ENCODE results near the gene RORC.
"Not testable (repeated sequence)": the region's sequence is repeated elsewhere in the genome, so short reads cannot be mapped to it uniquely, and the experiment has no call there.

The RORC gene

GRCh38 chr1:151858886-151859665 lies 27.5 kb upstream of the RORC start (continued):
- TF ChIP-seq CSRNP3 (CRISPR knock-in tag; IDR thresholded peaks at IDR 0.05) = no peak

- TF ChIP-seq, protein P1, sequence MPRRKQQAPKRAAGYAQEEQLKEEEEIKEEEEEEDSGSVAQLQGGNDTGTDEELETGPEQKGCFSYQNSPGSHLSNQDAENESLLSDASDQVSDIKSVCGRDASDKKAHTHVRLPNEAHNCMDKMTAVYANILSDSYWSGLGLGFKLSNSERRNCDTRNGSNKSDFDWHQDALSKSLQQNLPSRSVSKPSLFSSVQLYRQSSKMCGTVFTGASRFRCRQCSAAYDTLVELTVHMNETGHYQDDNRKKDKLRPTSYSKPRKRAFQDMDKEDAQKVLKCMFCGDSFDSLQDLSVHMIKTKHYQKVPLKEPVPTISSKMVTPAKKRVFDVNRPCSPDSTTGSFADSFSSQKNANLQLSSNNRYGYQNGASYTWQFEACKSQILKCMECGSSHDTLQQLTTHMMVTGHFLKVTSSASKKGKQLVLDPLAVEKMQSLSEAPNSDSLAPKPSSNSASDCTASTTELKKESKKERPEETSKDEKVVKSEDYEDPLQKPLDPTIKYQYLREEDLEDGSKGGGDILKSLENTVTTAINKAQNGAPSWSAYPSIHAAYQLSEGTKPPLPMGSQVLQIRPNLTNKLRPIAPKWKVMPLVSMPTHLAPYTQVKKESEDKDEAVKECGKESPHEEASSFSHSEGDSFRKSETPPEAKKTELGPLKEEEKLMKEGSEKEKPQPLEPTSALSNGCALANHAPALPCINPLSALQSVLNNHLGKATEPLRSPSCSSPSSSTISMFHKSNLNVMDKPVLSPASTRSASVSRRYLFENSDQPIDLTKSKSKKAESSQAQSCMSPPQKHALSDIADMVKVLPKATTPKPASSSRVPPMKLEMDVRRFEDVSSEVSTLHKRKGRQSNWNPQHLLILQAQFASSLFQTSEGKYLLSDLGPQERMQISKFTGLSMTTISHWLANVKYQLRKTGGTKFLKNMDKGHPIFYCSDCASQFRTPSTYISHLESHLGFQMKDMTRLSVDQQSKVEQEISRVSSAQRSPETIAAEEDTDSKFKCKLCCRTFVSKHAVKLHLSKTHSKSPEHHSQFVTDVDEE (CRISPR knock-in tag; IDR thresholded peaks at IDR 0.05) = no peak
- TF ChIP-seq ZFP30 (CRISPR knock-in tag; IDR thresholded peaks at IDR 0.05) (no peak), ZNF565 (CRISPR knock-in tag; conservative IDR thresholded peaks at IDR 0.05; ENCODE audit: low read depth) (no peak), ZNF8 (CRISPR knock-in tag; IDR thresholded peaks at IDR 0.05) (no peak), SNAI2 (CRISPR knock-in tag; IDR thresholded peaks at IDR 0.05) (no peak), ISL1 (CRISPR knock-in tag; IDR thresholded peaks at IDR 0.05) (no peak), GLIS3 (CRISPR knock-in tag; IDR thresholded peaks at IDR 0.05) (no peak), TOX (CRISPR knock-in tag; IDR thresholded peaks at IDR 0.05; ENCODE audit: borderline replicate concordance) (no peak), ARNTL (CRISPR knock-in tag; IDR thresholded peaks at IDR 0.05; ENCODE audit: borderline replicate concordance, low read depth) (no peak), CSRNP3 (CRISPR knock-in tag; IDR thresholded peaks at IDR 0.05) (no peak), ZNF70 (CRISPR knock-in tag; IDR thresholded peaks at IDR 0.05) (no peak), ESRRG (CRISPR knock-in tag; IDR thresholded peaks at IDR 0.05) (no peak)
- TF ChIP-seq, protein P2, sequence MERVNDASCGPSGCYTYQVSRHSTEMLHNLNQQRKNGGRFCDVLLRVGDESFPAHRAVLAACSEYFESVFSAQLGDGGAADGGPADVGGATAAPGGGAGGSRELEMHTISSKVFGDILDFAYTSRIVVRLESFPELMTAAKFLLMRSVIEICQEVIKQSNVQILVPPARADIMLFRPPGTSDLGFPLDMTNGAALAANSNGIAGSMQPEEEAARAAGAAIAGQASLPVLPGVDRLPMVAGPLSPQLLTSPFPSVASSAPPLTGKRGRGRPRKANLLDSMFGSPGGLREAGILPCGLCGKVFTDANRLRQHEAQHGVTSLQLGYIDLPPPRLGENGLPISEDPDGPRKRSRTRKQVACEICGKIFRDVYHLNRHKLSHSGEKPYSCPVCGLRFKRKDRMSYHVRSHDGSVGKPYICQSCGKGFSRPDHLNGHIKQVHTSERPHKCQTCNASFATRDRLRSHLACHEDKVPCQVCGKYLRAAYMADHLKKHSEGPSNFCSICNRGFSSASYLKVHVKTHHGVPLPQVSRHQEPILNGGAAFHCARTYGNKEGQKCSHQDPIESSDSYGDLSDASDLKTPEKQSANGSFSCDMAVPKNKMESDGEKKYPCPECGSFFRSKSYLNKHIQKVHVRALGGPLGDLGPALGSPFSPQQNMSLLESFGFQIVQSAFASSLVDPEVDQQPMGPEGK (CRISPR knock-in tag; IDR thresholded peaks at IDR 0.05; ENCODE audit: borderline replicate concordance) = no peak
- ATAC-seq = no peak
Observed at GRCh38 chr1:151858030-151858746, 26.6 kb upstream of the RORC start.

DNA sequence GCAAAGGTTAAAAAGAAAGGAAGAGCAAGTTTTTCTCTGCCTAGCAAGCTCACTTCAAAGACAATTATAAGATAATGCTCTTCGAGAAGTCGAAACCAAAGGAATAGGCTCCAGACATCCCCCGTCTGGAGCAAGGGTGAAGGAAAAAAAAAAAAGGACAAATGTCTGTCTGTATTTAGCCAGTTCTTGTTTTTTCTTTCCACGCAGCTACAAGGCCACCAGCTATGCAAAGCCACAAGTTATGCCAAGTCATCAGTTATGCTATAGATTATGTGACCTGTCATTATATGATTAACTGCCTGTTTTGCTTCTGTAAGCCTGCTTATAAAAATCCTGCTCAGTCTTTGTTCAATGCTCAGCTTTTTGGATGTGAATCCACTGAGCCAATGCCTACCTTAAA lies 24.3 kb upstream of the RORC start:
- TF ChIP-seq, protein P2 (CRISPR knock-in tag; IDR thresholded peaks at IDR 0.05; ENCODE audit: borderline replicate concordance) = no peak
- TF ChIP-seq, protein P1 (CRISPR knock-in tag; IDR thresholded peaks at IDR 0.05) = no peak
- no peak for TF ChIP-seq POU6F1 (CRISPR knock-in tag; IDR thresholded peaks at IDR 0.05; ENCODE audit: borderline replicate concordance, low read depth)
- no peak for ATAC-seq

- ATAC-seq = not testable (repeated sequence)
Observed at GRCh38 chr1:151855516-151855915, 23.9 kb upstream of the RORC start.

Measured in SK-N-SH treated with all-trans-retinoic acid at 6 μM for 48 hours (cell line).